ACC112 (cell line): ENCODE data around the gene ZDHHC7.

Source experiments
- H2AFZ ChIP-seq: fragments of 200-600 bp; sonication (generic); one replicate; pipeline ENCODE4 v1.6.0; 2017; ENCODE audit warnings: antibody characterized with exemption, low read length; ENCODE audit not compliant: unreplicated experiment
- H3K27ac ChIP-seq: fragments of 200-600 bp; sonication (generic); 2 replicates; pipeline ENCODE4 v1.5.1; 2014; ENCODE audit warnings: low read depth, mild to moderate bottlenecking, antibody characterized with exemption, low read length, moderate library complexity
- H3K27me3 ChIP-seq: fragments of 200-600 bp; sonication (generic); 2 replicates; pipeline ENCODE4 v1.6.1; 2014; ENCODE audit warnings: mild to moderate bottlenecking, antibody characterized with exemption, low read length, moderate library complexity, mixed read lengths; ENCODE audit not compliant: insufficient read depth
- H3K36me3 ChIP-seq: fragments of 200-600 bp; sonication (generic); 2 replicates; pipeline ENCODE4 v1.6.1; 2016; ENCODE audit warnings: mild to moderate bottlenecking, antibody characterized with exemption, low read length, moderate library complexity, mixed read lengths; ENCODE audit not compliant: insufficient read depth
- H3K4me1 ChIP-seq: fragments of 200-600 bp; sonication (generic); one replicate; pipeline ENCODE4 v1.6.1; 2016; ENCODE audit warnings: low read length, mixed read lengths; ENCODE audit not compliant: insufficient read depth, unreplicated experiment, control insufficient read depth
- H3K4me3 ChIP-seq: fragments of 200-600 bp; sonication (generic); 2 replicates; pipeline ENCODE4 v1.5.1; 2014; ENCODE audit warnings: mild to moderate bottlenecking, low read depth, low read length
- H3K79me2 ChIP-seq: fragments of 200-600 bp; sonication (generic); one replicate; pipeline ENCODE4 v1.6.0; 2016; ENCODE audit warnings: low read length; ENCODE audit not compliant: control insufficient read depth, unreplicated experiment, insufficient read depth

ZDHHC7 gene

GRCh38 chr16:84927621-84928591 is 83.4 kb downstream of the ZDHHC7 start:
- Histone ChIP-seq H2AFZ (no peak overlapping the region), H3K4me3 (no peak overlapping the region), H3K27me3 (no peaks in the 10 kb centered on the region), H3K36me3 (no peaks in the 10 kb centered on the region), H3K27ac (no peak overlapping the region), H3K79me2 (no peaks in the 10 kb centered on the region), H3K4me1 (peaks cover 15% of the 10 kb centered on the region)

- Histone ChIP-seq H3K4me3 (no peak overlapping the region), H2AFZ (no peak overlapping the region), H3K4me1 (peaks cover 15% of the 10 kb centered on the region), H3K27me3 (no peaks in the 10 kb centered on the region), H3K27ac (no peak overlapping the region), H3K36me3 (no peaks in the 10 kb centered on the region), H3K79me2 (no peaks in the 10 kb centered on the region)
These were observed 84.9 kb downstream of the ZDHHC7 start for GRCh38 chr16:84926462-84926861.

- Histone ChIP-seq H2AFZ (no peak overlapping the region), H3K27me3 (no peaks in the 10 kb centered on the region), H3K36me3 (no peaks in the 10 kb centered on the region), H3K4me3 (no peak overlapping the region), H3K4me1 (peaks cover 15% of the 10 kb centered on the region), H3K79me2 (no peaks in the 10 kb centered on the region), H3K27ac (no peak overlapping the region)
These were observed 85.5 kb downstream of the ZDHHC7 start for GRCh38 chr16:84925773-84926372.

- no peaks in the 10 kb centered on the region for H3K36me3 ChIP-seq
- no peak overlapping the region for H3K27ac ChIP-seq
- no peaks in the 10 kb centered on the region for H3K27me3 ChIP-seq
- H3K4me1 ChIP-seq = peaks cover 15% of the 10 kb centered on the region
- no peak overlapping the region for H2AFZ ChIP-seq
- no peaks in the 10 kb centered on the region for H3K79me2 ChIP-seq
- no peak overlapping the region for H3K4me3 ChIP-seq
These were observed 86.1 kb downstream of the ZDHHC7 start for GRCh38 chr16:84925092-84925772.

- H3K27ac ChIP-seq = no peak overlapping the region
- H3K27me3 ChIP-seq = no peaks in the 10 kb centered on the region
- H3K4me1 ChIP-seq = peaks cover 13% of the 10 kb centered on the region
- H3K36me3 ChIP-seq = no peaks in the 10 kb centered on the region
- H2AFZ ChIP-seq = no peak overlapping the region
- no peak overlapping the region for H3K4me3 ChIP-seq
- H3K79me2 ChIP-seq = no peaks in the 10 kb centered on the region
These were observed 86.8 kb downstream of the ZDHHC7 start for GRCh38 chr16:84924331-84925091.
